Measurements from ENCODE around the gene BCL10.

BCL10 gene

GRCh38 chr1:85297855-85298629, 21.6 kb upstream of the BCL10 start:
- DNase-seq: peak; percentile 58

- no peak for DNase-seq
These were observed 21.1 kb upstream of the BCL10 start for GRCh38 chr1:85297538-85297854.

GRCh38 chr1:85296980-85297379, 20.5 kb upstream of the BCL10 start:
- no peak for DNase-seq

DNA sequence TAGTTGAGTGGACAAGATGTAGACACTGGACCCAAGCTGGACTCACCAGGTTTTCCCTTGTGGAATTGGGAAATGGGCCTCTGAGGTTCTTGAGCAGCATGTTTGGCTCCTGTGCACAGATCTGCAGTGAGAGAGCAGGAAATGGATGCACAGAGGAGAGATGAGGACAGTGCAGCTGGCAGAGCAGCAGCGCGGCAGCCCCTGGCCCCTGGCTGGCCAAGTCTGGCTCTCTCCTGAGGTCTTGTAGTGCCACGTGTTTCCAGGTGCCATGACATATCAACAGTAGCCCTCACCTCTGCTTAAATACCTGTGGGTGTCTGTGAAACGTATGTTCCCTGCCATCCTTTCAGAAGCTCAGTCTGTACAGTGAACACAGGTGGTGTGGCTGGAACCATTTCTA, 19.2 kb upstream of the BCL10 start:
- no peak for DNase-seq

DNA sequence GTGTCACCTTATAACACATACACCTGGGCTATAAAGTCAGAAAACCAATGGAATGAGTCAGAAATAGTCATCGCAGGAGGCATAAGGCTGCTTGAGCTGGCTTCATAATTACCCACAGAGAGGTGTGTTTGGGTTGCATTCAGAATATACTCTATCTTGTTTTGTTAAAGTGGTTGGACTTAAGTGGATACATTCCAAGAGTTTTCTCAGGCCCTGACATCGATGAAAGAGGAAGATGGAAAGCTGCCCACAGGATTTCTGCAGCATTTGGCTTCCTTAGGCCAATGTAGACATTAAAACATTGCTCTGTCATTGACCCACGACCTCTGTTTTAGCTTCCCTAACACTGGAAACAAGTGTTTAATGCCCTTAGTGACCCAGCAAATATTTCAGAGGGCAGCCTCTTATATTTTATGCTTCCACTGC, 18.6 kb upstream of the BCL10 start:
- DNase-seq: no peak

- no peak for DNase-seq
These were observed 14.4 kb upstream of the BCL10 start for GRCh38 chr1:85290826-85291225.

- no peak for DNase-seq
These were observed 13.5 kb upstream of the BCL10 start for GRCh38 chr1:85289848-85290335.

DNA sequence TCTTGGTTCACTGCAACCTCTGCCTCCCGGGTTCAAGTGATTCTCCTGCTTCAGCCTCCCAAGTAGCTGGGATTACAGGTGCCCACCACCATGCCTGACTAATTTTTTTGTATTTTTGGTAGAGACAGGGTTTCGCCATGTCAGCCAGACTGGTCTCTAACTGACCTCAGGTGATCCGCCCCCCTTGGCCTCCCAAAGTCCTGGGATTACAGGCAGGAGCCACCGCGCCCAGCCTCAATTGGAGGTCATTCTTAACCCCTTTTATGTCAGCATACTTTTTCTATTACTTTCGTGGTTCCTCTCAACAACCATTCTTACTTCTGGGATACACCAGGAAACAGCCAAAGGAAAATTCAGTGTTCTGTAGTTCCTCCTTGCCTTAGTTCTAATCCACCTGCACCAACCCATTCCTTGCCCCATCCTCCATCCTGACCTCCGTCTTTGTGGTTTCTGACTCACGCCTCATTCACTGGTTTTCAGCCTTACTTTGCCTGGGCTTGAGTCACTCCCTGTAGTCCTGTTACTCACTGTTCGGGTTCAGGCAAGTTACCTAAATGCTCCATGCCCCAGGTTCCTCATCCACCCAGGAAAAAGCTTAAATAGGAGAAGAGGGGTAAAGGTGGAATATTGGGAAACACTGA, 12.9 kb upstream of the BCL10 start:
- no peak for DNase-seq

DNA sequence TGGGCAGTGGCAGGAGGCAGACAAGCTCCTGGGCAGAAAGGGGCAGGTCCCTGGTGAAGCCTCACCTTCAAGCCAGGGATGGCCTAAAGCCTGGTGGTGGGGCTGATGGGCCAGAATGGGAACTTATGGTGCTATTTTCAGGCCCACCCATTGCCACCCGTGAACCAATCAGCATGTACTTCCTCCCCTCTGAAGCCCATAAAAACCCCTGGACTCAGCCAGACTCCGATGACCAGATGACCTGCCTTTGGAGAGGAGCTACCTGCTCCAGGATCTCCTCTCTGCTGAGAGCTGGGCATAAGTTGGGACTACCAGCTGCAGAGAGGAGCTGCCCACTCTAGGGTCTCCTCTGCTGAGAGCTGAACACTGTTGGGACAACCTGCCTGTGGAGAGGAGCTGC, 7.8 kb upstream of the BCL10 start:
- no peak for DNase-seq

GRCh38 chr1:85283475-85284199, 7.2 kb upstream of the BCL10 start:
- no peak for DNase-seq

DNA sequence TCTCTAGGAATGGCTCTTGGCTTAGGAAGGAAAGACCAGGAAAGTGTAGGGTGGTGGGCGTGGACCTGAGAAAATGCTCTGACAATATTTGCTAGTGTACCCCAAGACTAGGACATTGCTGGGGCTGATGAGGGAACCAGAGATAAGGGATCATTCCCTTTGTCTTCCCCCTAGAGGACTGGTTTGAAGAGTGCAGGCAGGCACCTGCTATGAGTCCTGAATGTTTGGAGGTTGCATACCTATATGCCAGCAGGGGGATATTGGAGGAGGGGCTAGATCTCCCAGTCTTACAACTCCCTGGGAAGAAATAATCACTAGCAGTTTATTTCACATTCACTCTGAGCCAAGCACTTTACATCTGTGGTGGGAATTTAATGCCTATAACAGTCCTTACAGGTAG, 6.0 kb upstream of the BCL10 start:
- no peak for DNase-seq

- DNase-seq: no peak
These were observed 4.2 kb upstream of the BCL10 start for GRCh38 chr1:85280636-85281035.

DNA sequence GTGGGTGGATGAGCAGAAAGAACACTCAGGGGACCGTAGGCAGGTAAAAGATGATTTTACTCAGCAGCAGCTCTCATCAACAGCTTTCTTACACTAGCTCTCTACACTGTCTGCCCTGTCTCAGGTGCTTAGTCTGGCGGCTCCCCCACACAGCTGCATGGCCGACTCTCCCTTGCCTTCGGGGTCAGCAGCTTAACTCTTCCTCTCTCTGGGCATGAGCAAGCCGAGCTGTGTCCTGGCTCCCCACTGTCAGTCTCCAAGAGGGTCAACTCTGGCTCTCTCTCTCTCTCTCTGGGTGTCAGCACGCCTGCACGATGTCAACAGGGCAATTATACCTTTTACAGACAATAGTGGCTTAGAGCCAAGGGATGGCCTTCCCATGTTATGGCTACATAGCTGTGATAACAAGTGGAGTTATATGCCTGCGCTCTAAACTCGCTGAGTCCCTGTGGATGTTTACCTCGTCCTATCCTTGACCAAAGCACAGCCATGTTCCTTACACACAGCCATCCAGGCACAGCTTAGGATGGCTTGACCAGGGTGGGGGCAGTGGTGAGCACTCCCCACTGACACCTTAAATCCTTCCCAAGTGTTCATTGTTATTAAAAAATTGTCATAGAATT, 3.1 kb upstream of the BCL10 start:
- DNase-seq: no peak

- DNase-seq: no peak
These were observed 2.5 kb upstream of the BCL10 start for GRCh38 chr1:85278853-85279314.

DNA sequence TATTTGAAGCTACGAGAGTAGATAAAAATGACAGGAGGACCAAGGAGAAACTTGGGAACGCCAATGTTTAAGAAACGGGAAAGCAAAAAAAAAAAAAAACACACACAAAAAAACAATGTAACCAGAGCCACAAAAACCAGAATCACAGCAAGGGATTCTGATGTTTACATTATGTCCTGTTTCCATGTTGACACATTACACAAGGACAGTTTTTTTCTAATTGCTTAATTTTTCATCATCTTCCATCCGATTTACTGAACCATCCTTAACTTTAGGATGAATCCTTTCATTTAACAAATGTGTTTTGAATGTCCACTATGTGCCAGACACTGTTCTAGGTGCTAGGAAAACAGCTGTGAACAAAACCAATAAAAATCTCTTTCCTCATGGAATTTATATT, 1.4 kb upstream of the BCL10 start:
- DNase-seq: no peak

- DNase-seq: no peak
These were observed 677 bp upstream of the BCL10 start for GRCh38 chr1:85276978-85277639.

DNA sequence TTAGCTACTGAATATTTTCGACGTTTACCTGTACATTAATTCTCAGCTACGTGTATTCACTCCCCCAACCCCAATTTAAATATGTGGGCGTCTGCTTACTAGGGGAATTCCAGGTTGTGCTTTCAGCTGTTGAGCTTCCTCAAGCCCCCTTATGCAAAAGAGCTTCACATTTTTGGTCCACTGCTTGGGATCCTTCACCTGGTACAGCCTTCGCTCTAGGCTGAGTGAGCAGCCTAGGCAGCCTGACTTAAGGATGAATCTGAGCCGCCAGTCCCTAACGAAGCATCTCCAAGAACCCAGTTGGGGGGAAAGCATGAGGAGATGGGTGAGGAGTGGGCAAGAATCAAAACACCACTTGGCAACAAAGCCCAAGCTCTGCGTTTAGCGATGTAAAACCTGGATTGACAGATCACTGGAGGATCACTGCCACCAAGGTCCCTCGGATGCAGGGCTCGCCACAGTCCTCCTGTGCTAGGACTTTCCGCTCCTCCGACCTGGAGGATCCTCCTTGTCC, 674 bp downstream of the BCL10 start:
- no peak for DNase-seq

DNA sequence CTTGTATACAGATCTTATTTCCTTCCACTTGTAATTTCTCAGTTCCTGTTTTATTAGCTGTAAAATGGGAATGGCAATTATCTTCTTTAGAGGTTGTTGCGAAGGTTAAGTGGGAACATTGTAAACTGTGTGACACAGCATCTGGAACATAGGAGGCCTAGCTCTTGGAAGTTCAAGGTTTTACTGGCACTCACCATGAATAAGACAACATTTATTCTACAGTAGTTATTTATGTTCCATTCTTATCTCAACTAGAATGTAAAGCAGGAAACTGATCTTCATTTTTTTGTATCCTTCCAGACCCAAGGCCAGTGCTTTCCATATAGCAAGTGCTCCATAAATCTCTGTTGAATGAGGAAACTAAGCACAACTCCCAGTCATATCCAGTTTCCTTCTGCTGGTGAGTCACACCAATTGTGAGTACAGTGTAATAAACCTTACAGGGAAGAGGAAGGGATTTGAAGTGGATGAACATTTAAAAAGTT, 1.4 kb downstream of the BCL10 start:
- DNase-seq: no peak

- DNase-seq: no peak
These were observed 3.0 kb downstream of the BCL10 start for GRCh38 chr1:85273397-85273796.

GRCh38 chr1:85268801-85269585, 7.4 kb downstream of the BCL10 start:
- DNase-seq: no peak

DNA sequence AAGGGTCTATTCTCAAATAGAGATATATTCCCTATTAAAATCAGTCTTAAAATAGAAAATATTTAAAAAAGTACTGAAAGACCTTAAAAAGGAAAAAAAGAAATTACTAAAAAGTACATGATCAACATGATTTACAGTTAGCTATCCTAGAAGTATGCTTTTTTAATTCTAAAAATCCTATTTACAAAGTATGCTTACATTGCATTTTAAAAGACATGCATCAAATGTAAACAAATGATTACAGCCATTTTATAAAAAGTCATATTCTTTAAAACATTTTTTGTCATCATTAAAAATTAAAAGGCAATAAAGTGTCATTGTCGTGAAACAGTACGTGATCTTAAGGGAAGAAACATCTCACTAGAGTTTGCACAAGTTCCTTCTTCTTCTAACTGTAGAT, 9.1 kb downstream of the BCL10 start:
- no peak for DNase-seq

- DNase-seq: no peak
These were observed 12.3 kb downstream of the BCL10 start for GRCh38 chr1:85264150-85264549.

Data from NCI-H1105 (cell line).